Erythroblast (primary cell): ENCODE data around the gene CPED1.
"Not testable (repeated sequence)": the region's sequence is repeated elsewhere in the genome, so short reads cannot be mapped to it uniquely, and the experiment has no call there.

Experiments
- DNase-seq, 2 experiments: peaks; one replicate each; lab custom pipeline; 2025; lab: John Stamatoyannopoulos, UW
- GATA1 ChIP-seq: IDR thresholded peaks from 2 replicates; pipeline ENCODE4 v1.6.1; 2011; ENCODE audit warnings: low read depth, mild to moderate bottlenecking, control low read depth, low read length, moderate library complexity
- POLR2A ChIP-seq: IDR thresholded peaks from 2 replicates; pipeline ENCODE4 v1.6.1; 2011; ENCODE audit warnings: mild to moderate bottlenecking, low read length

CPED1 gene

GRCh38 chr7:121219026-121219425 is 230.5 kb downstream of the CPED1 start:
- TF ChIP-seq GATA1 (no peak), POLR2A (no peak)
- DNase-seq, result no peak

- not testable (repeated sequence) for DNase-seq
Measured at GRCh38 chr7:121221108-121221507, 232.6 kb downstream of the CPED1 start.

- TF ChIP-seq GATA1 (no peak), POLR2A (no peak)
- no peak for DNase-seq
Measured at GRCh38 chr7:121228779-121229178, 240.3 kb downstream of the CPED1 start.

GRCh38 chr7:121235201-121235600 is 246.7 kb downstream of the CPED1 start:
- no peak for DNase-seq
- TF ChIP-seq POLR2A, result no peak
- no peak for TF ChIP-seq GATA1

GRCh38 chr7:121237601-121238000 is 249.1 kb downstream of the CPED1 start:
- no peak for TF ChIP-seq POLR2A

GRCh38 chr7:121244120-121244870 is 255.8 kb downstream of the CPED1 start:
- TF ChIP-seq GATA1, result no peak
- TF ChIP-seq POLR2A, result no peak
- no peak for DNase-seq

More at GRCh38 chr7:121237601-121238000, 249.1 kb downstream of the CPED1 start:
- no peak for DNase-seq

- not testable (repeated sequence) for DNase-seq
Measured at GRCh38 chr7:121251367-121251766, 262.9 kb downstream of the CPED1 start.

GRCh38 chr7:121252523-121253235 is 264.2 kb downstream of the CPED1 start:
- not testable (repeated sequence) for DNase-seq

GRCh38 chr7:121259826-121260225 is 271.3 kb downstream of the CPED1 start:
- DNase-seq, result no peak
- TF ChIP-seq POLR2A (no peak), GATA1 (no peak)

GRCh38 chr7:121261207-121261884 is 272.8 kb downstream of the CPED1 start:
- TF ChIP-seq POLR2A (no peak), GATA1 (no peak)
- no peak for DNase-seq

- TF ChIP-seq GATA1, result no peak
- no peak for TF ChIP-seq POLR2A
- DNase-seq, result no peak
Measured at GRCh38 chr7:121262221-121262620, 273.7 kb downstream of the CPED1 start.

GRCh38 chr7:121262969-121263368 is 274.5 kb downstream of the CPED1 start:
- DNase-seq, result no peak
- TF ChIP-seq POLR2A, result no peak
- no peak for TF ChIP-seq GATA1

GRCh38 chr7:121266307-121266894 is 277.9 kb downstream of the CPED1 start:
- no peak for TF ChIP-seq POLR2A
- no peak for DNase-seq

GRCh38 chr7:121267612-121268011 is 279.1 kb downstream of the CPED1 start:
- DNase-seq, result no peak
- TF ChIP-seq POLR2A (no peak), GATA1 (no peak)

GRCh38 chr7:121269798-121270197 is 281.3 kb downstream of the CPED1 start:
- DNase-seq, result no peak
- TF ChIP-seq GATA1, result no peak
- TF ChIP-seq POLR2A, result no peak

GRCh38 chr7:121271098-121271497 is 282.6 kb downstream of the CPED1 start:
- DNase-seq, result no peak
- TF ChIP-seq GATA1 (no peak), POLR2A (no peak)
